HG02588 (cell line): Measurements from ENCODE around the gene C17orf67.

Experiments
- ATAC-seq: cut with Tn5 transposase; IDR thresholded peaks from one replicate; pipeline ENCODE4 v1.9.1; 2021; ENCODE audit warnings: mild to moderate bottlenecking, moderate library complexity; ENCODE audit not compliant: unreplicated experiment

Gene C17orf67

DNA sequence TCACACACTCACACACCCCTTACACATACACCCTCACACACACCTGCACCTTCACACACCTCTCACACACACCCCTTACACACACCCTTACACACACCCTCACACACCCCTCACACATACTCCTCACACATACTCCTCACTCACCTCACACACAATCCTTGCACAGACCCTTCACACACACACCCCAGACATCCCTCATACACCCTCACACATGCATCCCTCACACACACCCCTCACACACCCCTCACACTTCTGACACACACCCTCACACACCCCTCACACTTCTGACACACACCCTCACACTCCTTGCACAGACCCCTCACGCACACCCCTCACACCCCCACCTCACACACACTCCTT lies 23.9 kb downstream of the C17orf67 start:
- no peak for ATAC-seq

DNA sequence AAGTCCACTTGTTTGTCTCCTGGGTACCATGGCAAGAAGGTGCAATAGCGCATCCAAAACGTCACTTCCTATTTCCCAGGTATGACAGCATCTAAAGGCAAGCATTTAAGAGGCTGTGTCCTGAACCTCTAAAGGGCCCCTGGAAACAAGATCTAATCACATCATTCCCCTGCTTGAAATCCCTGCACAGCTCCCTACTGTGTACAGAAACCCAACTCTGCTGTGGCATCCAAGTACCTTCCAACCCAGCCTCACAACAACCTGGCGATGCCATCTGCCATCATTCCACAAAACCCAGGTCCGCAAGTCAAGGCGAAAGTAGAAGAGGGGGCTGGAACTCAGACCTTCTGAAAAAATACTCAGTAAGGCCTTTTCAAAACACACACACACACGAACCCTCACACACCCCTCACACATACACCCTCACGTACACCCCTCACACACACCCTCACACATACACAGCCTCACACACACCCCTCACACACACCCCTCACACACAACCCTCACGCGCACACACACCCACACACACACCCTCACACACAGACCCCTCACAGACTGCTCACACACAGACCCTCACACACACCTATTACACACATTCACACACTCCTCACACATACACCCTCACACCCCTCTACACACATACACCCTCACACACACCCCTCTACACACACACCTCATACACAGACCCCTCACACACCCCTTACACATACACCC lies 24.5 kb downstream of the C17orf67 start:
- no peak for ATAC-seq

DNA sequence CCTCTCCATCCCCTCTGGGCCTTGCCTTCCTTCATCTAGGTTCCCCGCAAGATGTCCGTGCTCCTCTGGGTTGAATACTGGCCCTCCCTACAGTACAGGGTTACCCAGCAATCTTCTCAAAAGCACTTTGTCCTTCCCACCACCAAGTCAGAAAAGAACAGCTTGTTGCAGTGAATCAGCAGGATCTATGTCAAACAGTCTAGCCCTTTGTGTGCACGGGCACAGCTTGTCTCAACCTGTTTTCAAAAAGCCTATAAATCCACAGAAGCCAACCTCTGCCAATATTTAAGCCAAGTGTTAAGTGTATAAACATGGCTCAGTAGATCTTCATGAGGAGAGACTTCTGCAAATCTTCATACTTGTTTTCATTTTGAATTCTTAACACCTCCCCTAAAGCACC lies 25.2 kb downstream of the C17orf67 start:
- no peak for ATAC-seq

DNA sequence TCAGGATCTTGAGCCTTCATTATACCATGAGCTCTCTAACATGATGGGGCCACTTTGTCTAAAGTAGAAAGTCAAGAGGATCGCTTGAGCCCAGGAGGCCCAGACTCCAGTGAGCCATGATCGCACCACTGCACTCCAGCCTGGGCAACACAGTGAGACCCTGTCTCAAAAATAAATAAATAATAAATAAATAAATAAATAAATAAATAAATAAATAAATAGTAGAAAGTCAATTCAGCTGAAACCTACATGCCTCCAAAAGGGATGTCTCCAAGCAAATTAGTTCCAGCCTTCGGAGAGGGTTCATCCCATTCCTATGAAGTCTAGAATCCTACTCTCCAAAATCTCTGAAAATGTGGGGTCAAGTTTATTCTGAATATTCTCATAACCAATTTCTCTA lies 26.0 kb downstream of the C17orf67 start:
- ATAC-seq, result no peak

DNA sequence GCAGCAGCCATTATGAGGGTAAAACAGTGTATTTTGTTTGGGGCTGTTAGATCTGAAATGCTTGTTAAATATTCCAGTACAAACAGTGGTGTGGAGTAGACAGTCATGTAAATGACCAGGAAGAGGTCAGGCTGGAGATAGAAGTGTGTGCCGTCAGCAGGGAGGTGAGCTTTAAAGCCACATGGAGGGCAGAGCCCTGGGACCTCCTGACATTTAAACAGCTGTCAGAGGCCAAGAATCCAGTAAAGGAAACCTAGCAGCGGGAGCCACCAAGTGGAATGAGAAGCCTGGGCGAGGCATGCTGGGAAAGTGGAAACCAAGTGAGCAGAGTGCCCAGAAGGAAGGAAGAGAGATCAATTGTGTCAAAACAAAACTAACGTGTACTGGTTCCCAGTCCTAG lies 26.8 kb downstream of the C17orf67 start:
- ATAC-seq, result no peak

DNA sequence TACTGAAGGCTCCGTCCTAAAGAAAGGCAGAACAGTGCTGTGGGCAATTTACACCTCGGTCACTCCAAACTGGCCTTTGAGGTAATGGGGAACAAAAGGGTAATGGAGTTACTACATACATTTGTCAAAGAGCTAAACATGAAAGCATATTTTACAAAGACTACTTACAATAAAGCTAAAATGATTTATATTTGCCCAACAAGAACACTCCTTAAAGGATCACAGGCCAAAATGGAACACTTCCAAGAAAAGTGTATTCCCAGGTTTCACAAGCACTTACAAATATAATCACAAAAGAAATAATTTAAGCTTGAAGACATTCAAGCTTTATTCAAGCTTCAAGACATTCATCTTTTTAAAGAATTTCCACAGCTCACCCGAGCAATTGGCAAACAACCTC lies 29.3 kb downstream of the C17orf67 start:
- no peak for ATAC-seq

DNA sequence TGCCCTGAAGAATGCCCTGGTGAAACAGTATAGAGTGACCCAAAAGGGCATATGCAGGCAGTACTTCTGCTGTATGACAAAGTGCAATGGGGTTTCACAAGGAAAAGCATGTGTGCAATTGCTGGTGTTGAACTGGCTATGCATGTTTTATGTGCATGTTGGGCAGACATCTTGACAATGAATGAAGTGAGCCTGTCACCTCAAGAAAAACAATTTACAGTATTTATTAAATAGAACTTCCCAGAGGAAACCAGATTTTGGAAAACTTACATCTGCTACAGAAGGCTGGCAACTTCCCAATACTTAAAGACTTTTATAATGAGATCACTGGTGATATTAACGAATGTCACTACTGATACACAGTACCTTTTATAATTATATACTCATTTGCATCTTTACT lies 30.6 kb downstream of the C17orf67 start:
- no peak for ATAC-seq

DNA sequence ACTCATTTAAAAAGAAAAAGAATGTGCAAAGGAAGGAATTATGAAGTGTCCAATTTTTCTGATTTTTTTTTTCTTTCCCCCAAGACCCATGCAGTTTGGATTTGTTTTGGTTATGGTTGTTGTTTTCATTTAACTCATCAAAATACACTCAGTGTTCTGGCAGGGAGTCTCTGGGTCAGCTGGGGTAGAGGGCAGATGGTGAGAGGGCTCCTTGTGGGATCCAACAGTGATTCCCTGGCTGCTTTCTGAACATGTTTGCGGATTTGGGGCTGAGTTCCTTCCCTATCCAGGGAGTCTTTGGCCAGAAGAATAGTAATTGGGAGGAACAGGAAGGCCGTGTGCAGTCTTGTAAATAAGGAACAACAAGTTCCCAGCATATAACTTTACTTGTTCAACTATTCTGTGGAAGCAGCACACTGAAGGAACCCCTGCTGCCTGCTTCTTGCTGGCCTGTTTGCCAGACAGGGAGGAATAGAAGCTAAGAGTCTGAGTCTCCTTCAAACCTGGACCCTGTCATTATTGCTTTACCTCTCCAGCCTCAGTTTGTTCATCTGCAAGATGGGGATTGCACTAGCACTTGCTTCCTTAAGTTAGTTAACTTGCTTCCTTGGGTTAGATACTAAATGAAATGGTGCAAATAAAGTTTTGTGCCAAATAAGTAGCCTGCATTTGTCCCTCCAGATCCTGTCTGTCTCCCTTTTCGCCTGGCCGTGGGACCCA lies 32.1 kb downstream of the C17orf67 start:
- no peak for ATAC-seq

DNA sequence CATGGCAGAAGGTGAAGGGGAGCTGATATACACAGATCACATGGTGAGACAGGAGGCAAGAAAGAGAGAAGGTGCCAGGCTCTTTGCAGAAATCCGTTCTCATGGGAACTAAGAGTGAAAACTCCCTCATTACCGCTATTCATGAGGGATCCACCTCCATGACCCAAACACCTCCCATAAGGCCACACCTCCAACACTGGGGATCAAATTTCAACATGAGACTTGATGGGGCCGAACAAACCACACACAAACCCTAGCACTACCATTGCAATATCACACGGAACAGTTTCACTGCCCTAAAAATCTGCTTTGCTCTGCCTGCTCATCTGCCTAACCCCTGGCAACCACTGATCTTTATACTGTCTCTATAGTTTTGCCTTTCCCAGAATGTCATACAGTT lies 34.8 kb downstream of the C17orf67 start:
- no peak for ATAC-seq

DNA sequence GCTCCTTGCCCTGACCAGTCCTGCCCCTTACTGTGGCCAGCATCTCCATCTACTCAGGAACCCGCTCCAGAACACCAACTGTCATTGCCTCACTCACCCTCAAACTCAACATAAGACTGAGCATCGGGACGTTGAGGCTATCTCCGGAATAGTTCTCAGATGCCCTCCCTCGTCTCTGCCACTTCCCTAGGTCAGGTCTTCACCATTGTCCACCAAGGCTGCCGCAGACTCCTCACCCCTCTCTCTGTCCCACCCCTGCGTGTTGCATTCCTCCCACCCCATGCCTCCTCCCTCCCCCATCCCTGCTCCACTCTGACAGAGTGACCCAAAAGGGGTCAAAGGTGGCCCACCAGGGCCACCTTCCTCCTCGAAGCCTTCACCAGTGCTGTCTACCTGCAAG lies 37.2 kb downstream of the C17orf67 start:
- no peak for ATAC-seq

DNA sequence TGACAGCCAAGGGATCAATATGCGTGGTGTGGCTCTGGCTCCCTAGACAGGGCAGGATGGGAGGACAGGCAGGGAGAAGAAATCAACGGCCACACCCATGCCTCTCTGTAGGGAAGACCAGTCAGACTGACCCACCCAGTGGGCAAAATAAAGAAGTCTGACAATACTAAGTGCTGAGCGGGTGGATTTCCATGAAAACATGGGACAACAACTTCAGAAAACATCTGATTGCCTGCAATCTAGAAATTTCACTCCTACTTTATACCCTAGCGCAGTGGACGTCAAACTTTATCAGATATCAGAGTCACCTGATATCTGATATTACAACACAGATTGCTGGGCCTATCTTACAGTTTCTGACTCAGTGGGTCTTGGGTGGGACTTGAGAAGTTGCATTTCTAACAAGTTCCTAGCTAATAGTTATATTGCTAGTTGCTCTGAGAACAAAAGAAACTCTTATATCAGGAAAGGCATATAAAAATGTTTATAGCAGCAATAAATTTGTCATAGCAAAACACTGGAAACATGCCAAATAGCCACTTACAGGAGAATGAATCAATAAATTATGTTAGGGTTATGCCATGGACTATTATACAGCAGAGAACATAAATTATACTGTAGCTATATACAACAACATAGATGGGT lies 38.4 kb downstream of the C17orf67 start:
- ATAC-seq, result no peak

DNA sequence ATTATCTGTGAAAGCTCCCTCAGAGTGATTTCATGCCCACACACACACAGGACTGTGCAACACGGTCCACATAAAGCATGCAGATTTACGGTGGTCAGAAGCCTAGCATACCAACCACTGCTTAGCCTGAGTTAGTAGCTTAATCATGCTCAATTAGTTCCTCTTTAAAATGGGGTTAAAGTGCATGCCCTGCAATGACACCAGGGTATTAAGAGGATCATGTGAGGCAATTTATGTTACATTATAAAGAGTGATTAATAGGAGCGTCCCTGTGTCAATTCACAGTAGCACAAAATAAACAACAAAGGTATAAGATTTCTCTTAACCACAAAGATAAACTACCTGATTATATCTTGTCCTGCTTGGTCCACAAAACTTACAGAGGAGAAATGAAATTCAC lies 39.8 kb downstream of the C17orf67 start:
- no peak for ATAC-seq

DNA sequence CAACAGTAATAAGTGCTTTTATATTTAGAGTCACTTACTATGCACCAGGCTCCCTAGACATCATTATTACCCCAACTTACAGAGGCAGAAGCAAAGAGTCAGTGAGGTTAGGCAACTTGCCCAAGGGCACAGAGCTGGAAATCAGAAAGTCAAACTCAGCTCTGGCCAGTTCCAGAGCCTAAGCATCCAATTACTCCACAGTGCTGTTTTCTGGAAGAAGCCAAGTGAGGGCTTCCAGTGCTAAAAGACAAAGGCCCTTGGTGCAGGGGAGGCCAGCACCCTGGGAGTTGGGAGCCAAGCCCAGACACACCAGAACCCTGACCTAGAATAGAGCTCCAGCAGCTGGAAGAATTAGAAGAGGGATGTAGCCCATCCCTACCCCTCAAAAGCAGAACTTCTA lies 40.2 kb downstream of the C17orf67 start:
- ATAC-seq, result no peak

DNA sequence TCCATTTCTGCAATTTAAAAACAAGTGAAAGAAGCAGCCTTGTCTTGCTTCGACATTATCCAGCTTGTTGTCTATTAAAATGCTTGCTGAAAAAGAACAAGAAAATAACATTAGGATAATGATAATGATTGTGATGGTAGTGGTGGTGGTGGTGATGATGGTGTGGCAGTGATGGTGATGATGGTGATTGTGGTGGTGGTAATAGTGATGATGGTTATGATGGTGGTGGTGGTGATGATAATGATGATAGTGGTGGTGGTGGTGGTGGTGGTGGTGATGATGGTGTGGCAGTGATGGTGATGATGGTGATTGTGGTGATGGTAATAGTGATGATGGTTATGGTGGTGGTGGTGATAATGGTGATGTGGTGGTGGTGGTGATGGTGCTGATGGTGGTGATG lies 41.5 kb downstream of the C17orf67 start:
- no peak for ATAC-seq

DNA sequence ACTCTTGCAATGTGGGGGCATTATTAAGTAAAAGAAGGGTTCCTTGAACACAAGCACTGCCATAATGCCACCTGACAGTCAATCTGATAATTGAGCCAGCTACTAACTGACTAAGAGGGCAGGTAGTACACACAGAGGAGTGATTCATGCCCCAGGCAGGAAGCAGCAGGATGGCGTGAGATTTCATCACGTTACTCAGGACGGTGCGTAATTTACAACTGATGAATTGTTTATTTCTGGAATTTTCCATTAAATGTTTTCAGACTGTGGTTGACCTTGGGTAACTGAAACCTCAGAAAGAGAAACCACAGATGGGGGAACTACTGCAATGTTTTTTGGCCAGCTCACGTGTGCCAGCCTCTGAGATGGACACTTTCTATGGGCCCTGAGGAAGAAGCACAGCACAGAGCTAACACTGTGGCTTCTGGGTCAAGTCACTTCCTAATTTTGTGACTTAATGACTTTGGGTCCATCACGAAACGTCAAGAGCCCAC lies 46.7 kb downstream of the C17orf67 start:
- ATAC-seq, result peak; percentile 78

DNA sequence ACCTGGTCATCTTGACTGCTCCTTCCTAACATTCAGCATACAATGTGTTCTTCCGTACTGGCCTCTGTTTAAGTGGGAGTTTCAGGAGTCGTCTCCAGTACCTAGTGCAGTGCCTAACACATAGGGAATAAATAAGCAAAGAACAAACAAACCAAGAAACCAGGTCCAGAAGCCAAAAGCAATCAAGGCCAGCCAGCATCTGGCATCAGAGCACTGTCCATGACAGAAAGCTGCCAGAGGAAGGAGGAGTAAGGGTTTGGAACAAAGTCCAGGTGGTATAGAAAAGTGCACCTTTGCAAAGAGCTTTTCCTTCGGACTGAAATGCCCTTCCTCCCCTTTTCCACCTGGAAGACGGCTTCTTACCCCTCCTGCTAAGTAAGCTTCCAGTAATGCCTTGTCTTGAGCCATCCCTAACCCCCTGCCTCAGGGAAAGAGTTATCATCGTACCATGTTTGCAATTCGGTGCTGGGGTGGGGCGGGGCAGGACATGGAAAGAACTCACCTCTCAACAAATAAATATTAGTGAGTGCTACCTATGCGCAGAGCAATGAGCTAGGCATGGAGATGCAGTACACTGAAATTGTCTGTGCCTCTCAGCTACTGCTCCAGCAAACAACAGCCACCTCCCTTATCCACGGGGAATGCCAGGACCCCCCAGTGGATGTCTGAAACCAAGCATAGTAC lies 47.6 kb downstream of the C17orf67 start:
- ATAC-seq, result no peak

DNA sequence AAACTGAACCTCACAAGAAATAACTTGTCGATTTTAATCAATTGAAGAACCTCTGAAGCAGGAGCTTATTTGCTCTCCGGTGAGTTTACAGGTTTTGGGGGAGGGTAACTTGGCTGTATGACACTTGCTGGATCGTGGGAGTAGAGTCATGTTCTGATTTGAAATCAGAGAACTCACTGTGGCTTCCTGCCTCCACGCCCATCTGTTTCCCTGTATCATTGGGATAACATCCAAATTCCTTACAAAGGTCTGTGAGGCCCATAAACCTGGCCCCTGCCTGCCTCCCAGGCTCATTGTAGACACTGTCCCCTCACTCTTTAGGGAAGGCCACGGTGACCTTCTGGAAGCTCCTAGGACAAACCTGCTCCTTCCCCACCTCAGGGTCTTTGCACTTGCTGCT lies 48.3 kb downstream of the C17orf67 start:
- ATAC-seq, result no peak

DNA sequence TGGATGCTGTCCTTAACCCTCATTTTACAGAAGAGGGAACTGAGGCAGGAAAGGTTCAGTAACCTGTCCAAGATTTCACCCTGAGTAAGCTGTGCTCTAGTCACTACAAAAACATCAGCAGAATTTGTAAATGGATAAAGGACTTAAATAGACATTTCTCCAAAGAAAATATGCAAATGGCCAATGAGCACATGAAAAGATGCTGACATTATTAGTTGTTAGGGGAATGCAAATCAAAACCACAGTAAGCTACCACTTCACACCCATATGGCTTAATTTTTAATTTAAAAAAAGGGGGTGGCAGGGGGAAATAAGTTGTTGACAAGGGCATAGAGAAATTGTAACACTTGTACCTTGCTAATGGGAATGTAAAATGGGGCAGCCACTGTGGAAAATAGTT lies 51.4 kb downstream of the C17orf67 start:
- ATAC-seq, result no peak

DNA sequence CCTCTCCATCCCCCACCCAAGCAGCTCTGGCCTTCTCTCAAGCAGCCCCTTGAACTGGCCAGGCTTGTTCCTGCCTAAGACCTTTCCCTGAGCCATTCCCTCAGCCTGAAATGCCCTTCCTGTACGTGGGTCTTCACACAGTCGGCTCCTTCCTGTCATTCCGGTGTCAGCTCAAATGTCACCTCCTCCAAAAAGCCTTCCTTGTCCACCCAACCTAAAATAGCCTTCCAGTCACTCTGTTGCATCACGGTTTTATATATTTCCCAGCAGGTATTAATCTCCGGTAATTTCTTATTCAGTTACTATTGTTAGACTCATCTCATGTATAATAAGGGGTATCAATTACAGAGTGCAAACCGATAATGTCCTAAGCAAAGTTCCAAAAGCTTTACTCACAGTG lies 51.8 kb downstream of the C17orf67 start:
- no peak for ATAC-seq

DNA sequence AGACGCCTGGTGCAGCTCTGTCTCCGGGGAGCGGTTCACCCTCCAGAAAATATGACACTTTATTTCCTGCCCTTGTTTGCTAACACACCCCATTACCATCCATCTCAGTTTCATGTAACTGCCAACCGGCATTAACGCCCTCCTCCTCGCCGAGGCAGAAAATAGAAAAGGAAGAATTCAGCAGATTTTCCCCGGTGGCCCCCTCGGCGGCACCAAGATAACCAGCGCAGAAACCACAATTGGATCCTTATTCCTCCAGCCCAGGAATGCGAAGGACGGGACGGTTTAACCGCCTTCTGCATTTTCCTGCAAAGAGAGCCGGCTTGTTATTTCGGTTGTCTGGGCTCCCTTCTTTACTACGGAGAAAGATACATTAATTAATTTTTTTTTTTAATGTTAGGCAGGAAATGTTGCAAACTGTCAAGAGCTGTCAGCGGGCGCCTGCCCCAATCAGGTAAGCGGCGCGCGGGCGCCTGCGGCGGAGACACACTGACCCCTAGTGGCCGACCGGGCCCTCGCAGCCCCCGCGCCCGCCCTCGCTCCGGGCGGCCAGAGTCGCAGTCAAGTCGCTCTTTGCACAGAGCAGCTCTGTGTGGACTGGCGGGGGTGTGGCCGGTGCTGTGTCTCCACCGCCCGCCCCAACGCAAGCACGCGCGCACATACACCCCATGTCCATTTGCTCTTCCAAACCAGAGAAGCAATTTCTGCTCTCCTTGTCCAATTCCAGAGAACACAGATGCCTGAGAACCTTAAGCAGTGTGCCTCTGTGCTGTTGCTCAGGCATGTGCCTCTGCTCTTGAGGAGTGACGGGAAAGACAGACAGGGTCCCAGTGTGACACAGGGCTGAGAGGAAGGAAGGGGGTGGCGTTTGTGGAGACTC lies 53.6 kb downstream of the C17orf67 start:
- peak; percentile 94 for ATAC-seq

DNA sequence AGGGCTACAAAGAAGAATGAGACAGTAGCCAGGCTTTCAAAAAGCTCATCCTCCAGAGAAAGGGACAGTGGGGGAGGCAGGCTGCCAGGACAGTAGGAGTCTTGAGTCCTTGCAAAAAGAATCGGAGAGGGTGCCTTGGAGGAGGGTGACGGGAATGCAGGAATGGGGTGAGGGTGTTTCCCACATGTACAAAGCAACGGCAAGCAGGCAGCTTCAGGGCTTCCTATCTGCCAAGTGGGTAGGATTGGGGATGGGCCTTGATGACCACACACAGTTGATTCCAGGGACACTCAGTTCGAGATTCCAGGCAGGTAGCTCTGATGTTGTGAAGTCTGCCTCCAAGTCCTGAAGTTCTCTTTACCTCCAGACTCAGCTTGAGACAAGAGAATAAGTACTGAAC lies 54.4 kb downstream of the C17orf67 start:
- no peak for ATAC-seq
